HCEC 1CT (cell line): ENCODE results near the gene RYR3.

Source experiments
- DNase-seq: peaks from one replicate; pipeline ENCODE4 v3.0.0-alpha.2; 2017

Gene RYR3

GRCh38 chr15:33453761-33454160 is 143.0 kb downstream of the RYR3 start:
- no peak for DNase-seq

- no peak for DNase-seq
Observed at GRCh38 chr15:33454346-33454745, 143.6 kb downstream of the RYR3 start.

GRCh38 chr15:33454996-33455395 is 144.2 kb downstream of the RYR3 start:
- no peak for DNase-seq

GRCh38 chr15:33458421-33458820 is 147.7 kb downstream of the RYR3 start:
- no peak for DNase-seq

- DNase-seq: no peak
Observed at GRCh38 chr15:33460166-33460805, 149.5 kb downstream of the RYR3 start.

GRCh38 chr15:33461671-33462070 is 150.9 kb downstream of the RYR3 start:
- no peak for DNase-seq

GRCh38 chr15:33467146-33467815 is 156.5 kb downstream of the RYR3 start:
- DNase-seq: no peak

GRCh38 chr15:33467816-33468163 is 157.0 kb downstream of the RYR3 start:
- DNase-seq: no peak

- no peak for DNase-seq
Observed at GRCh38 chr15:33468740-33469139, 158.0 kb downstream of the RYR3 start.

GRCh38 chr15:33473005-33473404 is 162.2 kb downstream of the RYR3 start:
- DNase-seq: no peak

- no peak for DNase-seq
Observed at GRCh38 chr15:33473714-33474113, 162.9 kb downstream of the RYR3 start.

- DNase-seq: no peak
Observed at GRCh38 chr15:33476076-33476475, 165.3 kb downstream of the RYR3 start.

- DNase-seq: no peak
Observed at GRCh38 chr15:33476908-33477307, 166.1 kb downstream of the RYR3 start.

GRCh38 chr15:33489335-33489734 is 178.6 kb downstream of the RYR3 start:
- DNase-seq: no peak

GRCh38 chr15:33490703-33491102 is 179.9 kb downstream of the RYR3 start:
- DNase-seq: no peak

- no peak for DNase-seq
Observed at GRCh38 chr15:33492434-33493052, 181.8 kb downstream of the RYR3 start.

- DNase-seq: no peak
Observed at GRCh38 chr15:33494306-33494705, 183.5 kb downstream of the RYR3 start.

GRCh38 chr15:33500432-33501195 is 189.8 kb downstream of the RYR3 start:
- no peak for DNase-seq

GRCh38 chr15:33503681-33504080 is 192.9 kb downstream of the RYR3 start:
- DNase-seq: no peak

GRCh38 chr15:33506781-33507296 is 196.1 kb downstream of the RYR3 start:
- DNase-seq: no peak

- DNase-seq: no peak
Observed at GRCh38 chr15:33508703-33509102, 197.9 kb downstream of the RYR3 start.

- no peak for DNase-seq
Observed at GRCh38 chr15:33515121-33515520, 204.4 kb downstream of the RYR3 start.

GRCh38 chr15:33516563-33516962 is 205.8 kb downstream of the RYR3 start:
- DNase-seq: no peak

GRCh38 chr15:33517944-33518343 is 207.2 kb downstream of the RYR3 start:
- no peak for DNase-seq
